ENCODE data around the gene GSC. TPM values are rescaled to one million over a fixed set of nuclear protein-coding genes. Genes with fewer than 3 reads are reported as not detected.

The GSC gene
- total and polyA plus RNA-seq, 2 donors (not counting 3 experiments of a cell fraction or from before 2014, with no cell fraction given) = not detected

- POLR2A ChIA-PET = no interaction called here
- dilution Hi-C loops (cut with MboI; ENCODE audit: extremely low pct_ligation_motif_present, low sequenced_read_pairs) = no loop called here
Observed at GRCh38 chr14:94774344-94775090, 4.6 kb upstream of the GSC start.

More at GRCh38 chr14:94774344-94775090, 4.6 kb upstream of the GSC start:
- intact Hi-C loops (cut with micrococcal nuclease) = loop anchor here (10.0 kb wide), 1 partner anchor 650 kb away; no protein-coding TSS in a partner anchor
- H3K9me3 ChIP-seq (replicated peaks; ENCODE audit: control insufficient read depth, insufficient read depth, low read length) = no peaks in the 10 kb centered on the region
- no peak overlapping the region for H3K4me3 ChIP-seq (replicated peaks in 1 of 3; ENCODE audit: insufficient read depth in 1 of 3, low read depth in 1 of 3, low read length in 3 of 3)
- H3K27ac ChIP-seq (ENCODE audit: insufficient read depth, low read depth, low read length) = no peak overlapping the region
- TF ChIP-seq EZH2 (IDR thresholded peaks at IDR 0.05; ENCODE audit: borderline replicate concordance, low read depth, low read length, severe bottlenecking) (no peak), GATA2 (IDR thresholded peaks at IDR 0.05; ENCODE audit: insufficient read depth, insufficient read length, low read depth, low read length) (no peak), CTCF (IDR thresholded peaks at IDR 0.05; ENCODE audit: extremely low read depth in 1 of 2, insufficient read depth in 1 of 2, low read depth in 1 of 2, low read length in 2 of 2) (no peak), POLR2A (IDR thresholded peaks at IDR 0.05; ENCODE audit: low read depth, low read length) (no peak), MAX (IDR thresholded peaks at IDR 0.05; ENCODE audit: insufficient read depth, insufficient read length) (no peak), POLR2AphosphoS5 (IDR thresholded peaks at IDR 0.05; ENCODE audit: insufficient read depth, low read depth, low read length) (no peak), FOS (IDR thresholded peaks at IDR 0.05; ENCODE audit: borderline replicate concordance, insufficient read depth, low read length) (no peak), JUN (IDR thresholded peaks at IDR 0.05; ENCODE audit: borderline replicate concordance, insufficient read depth, insufficient read length, low read depth) (no peak), MYC (IDR thresholded peaks at IDR 0.05; ENCODE audit: low read depth, low read length) (no peak)
- H3K79me2 ChIP-seq (ENCODE audit: control insufficient read depth, insufficient read depth, low read length) = no peaks in the 10 kb centered on the region
- H3K4me1 ChIP-seq (ENCODE audit: control insufficient read depth, extremely low read depth, insufficient read depth, low read length) = peaks cover 6% of the 10 kb centered on the region
- no peak overlapping the region for H2AFZ ChIP-seq (ENCODE audit: low read depth, low read length)
- no peaks in the 10 kb centered on the region for H3K36me3 ChIP-seq (ENCODE audit: control insufficient read depth in 2 of 2, extremely low read depth in 1 of 2, insufficient read depth in 2 of 2, low read length in 2 of 2)
- FAIRE-seq (no peak), DNase-seq (ENCODE audit: low read depth, low spot score) (no peak)
- BruUV-seq (replicated peaks) = no TSS peak
- no peaks in the 10 kb centered on the region for H3K9me1 ChIP-seq (replicated peaks; ENCODE audit: control insufficient read depth, extremely low read depth, insufficient read depth, low read length)
- H3K27me3 ChIP-seq (ENCODE audit: control insufficient read depth in 2 of 2, insufficient read depth in 2 of 2, low read length in 2 of 2) = peaks cover 51 to 69% of the 10 kb centered on the region in 2 experiments
- H3K9ac ChIP-seq (replicated peaks; ENCODE audit: extremely low read depth, insufficient read depth, low read length) = no peak overlapping the region
- H3K4me2 ChIP-seq (ENCODE audit: insufficient read depth, low read length) = no peak overlapping the region
- CTCF ChIA-PET = interaction anchor here (1.6 to 1.8 kb wide), 3 partner anchors 12 to 26 kb away, joined by 3 to 4 read pairs (median 3); no protein-coding TSS in a partner anchor
- H4K20me1 ChIP-seq (replicated peaks; ENCODE audit: control insufficient read depth, extremely low read depth, insufficient read depth, low read length) = no peaks in the 10 kb centered on the region

All from endothelial cell of umbilical vein (primary cell).